Pons (tissue), 1 donor: ENCODE measurements around the gene GPR161.

Experiments used
- DNase-seq: peaks from one replicate; pipeline ENCODE4 v3.0.0-alpha.2; 2016; ENCODE audit warnings: low spot score

Gene GPR161

DNA sequence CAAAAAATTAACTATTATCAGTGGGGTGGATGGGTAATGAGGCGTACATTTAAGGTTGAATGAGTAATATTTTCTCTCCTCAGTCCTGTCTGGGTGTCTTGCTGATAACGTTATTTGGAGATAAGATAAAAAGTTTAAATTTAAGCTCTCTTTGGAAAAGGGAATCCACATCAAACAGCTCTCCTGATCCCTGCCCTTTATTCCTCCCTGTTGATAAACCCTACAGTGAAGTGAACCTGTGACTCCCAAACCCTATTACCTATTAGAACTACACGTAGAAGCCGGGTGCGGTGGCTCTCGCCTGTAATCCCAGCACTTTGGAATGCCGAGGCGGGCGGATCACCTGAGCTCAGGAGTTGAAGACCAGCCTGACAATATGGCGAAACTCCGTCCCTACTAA, 9.9 kb upstream of the GPR161 start:
- no peak for DNase-seq

DNA sequence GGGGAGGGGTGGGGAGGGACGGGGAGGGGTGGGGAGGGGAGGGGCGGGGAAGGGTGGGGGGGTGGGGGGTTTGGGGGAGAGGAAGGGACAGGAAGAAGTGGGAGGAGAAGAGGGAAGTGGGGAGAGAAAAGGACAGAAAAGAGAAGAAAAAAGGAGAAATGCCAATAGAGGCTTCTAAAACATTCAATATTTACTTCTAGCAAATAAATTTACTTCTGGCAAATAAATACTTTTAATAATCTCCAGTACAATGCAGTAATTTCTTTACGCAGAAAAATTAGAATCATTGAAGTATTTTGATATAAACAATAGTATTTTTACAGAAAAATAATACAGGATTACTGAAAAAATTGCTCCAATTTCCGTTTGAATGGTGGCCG, 9.4 kb upstream of the GPR161 start:
- no peak for DNase-seq

DNA sequence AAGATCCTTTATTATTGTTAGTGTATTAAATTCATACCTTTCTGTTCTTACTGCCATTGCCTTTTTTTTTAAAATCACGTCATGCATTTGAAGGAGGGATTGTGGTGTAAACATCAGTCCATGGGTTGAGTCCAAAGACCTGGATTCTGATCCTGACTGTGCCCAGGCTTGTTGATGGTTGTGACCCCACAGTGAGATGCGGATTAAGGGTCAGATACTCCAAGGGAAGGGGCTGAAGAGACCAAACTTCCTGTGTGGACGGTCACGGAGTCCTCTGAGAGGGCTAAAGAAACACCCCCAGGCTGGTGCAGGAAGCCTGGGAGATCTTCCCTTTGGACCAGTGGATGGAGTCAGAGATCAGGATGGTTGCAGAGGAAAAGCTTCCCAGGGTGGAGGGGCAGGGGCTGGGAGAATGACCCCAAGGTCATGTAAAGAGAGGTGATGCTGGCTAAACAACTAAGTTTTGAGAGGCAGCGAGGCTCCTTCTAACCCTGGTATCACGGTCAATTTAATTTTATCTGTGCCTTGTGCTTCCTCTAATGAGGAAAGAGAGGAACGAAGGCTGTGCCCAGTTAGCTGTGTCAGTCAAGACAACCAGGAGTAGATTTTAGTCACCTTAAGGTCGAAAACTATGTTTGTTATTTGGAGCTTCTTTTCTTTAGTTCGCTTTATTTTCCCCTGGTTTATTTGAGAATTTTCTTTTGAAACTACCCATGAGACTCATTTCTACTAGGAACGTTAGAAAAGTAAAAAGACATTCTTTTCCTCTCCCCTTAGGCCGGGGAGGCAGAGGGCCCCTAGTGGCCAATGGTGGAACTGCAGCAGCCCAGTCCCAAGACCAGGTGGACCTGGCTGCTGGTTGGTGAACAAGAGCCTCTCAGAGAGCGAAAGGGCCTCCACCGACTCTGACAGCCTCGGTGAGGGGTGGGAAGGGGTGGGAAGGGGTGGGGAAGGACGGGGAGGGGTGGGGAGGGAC, 8.7 kb upstream of the GPR161 start:
- peak; percentile 78 for DNase-seq

DNA sequence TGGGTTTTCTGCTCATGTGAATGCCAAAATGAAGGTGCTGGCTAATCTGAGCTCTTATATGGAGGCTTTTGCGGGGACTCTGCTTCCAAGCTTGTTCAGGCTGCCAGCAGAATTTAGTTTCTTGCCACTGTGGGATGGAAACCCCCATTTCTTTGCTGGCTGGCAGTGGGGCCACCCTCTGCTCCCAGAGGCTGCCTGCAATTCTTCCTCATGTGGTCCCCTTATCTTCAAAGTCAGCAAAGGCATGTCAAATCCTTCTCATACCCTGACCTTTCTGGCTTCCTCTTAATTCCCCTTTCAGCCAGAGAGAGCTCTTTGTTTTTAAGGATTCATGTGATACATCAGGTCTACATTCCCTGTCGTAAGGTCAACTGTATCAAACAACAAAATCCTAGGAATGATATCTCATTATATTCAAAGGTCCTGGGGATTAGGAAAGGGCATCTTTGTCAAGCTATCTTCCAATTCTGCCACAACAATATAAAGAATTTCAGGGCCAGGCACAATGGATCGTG, 5.2 kb upstream of the GPR161 start:
- DNase-seq = no peak

DNA sequence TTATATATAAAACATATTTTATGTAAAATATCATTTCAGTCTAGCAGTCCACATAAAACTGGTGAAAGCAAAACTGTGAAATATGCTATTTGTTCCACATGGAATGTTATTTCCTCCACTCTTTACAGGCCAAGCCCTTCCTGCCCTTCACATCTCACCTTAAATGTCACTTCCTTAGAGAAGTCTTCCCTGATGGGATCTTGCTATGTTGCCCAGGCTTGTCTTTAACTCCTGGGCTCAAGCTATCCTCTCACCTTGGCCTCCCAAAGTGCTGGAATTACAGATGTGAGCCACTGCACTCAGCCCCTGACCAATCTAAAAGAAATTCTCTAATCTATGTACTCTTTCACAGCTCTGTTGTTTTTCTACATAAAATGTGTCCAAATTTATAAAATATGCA, 2.3 kb upstream of the GPR161 start:
- DNase-seq = no peak

DNA sequence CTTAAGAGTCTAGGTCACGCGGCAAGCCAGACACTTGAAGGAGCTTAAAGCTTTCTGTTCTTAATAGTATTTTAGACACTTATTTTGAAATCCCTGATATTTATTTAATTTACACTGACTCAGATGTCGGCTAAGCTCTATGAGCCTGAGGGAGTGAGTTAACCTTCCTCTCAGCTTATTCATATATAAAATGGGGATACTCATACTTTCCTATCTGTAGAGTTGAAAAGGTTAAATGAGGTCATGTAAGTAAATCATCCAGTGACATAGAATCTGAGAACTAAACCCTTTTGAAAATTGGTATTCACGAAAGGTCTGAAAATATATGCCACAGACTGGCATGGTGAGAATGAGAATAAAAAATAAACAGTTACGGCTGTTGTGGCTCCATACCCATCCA, 1.4 kb upstream of the GPR161 start:
- no peak for DNase-seq

DNA sequence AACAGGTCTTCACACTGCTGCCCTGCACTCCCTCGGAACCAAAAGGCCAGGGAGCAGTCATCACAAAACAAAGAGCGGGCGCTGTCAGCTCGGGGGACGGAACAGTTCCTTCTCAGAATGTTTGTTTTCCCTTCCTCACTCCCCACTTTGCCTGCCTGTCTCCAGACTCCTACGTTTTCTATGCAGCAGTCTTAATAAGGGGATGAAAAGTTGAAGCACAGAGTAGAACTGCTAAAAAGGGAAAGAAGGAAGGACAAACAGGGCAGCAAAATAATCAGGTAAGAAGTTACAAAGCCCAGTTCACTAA, 738 bp upstream of the GPR161 start:
- no peak for DNase-seq

DNA sequence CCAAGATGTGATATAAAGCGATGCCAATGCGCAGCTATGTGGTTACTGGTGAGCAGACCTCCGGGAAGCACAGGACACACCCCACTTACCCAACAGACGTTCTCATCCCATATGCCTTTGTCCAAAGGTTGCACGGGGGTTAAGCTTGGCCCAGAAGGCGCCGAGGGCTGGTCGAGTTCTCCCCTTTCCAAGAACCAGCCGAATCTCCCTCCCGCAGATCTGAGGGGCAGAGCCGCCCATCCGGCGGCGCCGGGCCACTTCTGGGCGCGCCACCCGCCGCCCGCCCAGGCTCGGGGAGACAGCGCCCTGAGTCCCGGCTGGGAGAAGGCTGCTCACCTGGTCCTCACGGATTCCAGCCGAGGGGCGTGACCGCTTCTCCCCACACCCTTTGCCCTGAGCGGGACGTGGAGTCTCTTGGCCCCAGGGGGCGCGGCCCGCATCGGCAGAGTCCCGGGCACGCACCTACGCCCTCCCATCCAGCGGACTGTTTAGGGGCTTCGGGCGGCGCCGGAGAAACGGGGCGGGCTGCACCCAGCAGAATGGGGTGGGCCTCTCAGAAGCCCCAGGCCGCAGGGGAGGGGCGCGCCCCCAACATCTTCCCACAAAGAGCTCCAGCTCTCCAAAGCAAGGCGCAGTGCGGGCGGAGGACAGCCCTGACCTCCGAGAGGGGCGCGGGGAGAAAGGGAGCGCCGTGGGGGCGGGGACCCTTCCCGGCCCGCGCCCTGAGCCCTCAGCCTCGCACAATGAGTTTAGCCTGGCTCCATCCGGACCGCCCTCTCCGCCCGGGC, 615 bp downstream of the GPR161 start:
- no peak for DNase-seq

DNA sequence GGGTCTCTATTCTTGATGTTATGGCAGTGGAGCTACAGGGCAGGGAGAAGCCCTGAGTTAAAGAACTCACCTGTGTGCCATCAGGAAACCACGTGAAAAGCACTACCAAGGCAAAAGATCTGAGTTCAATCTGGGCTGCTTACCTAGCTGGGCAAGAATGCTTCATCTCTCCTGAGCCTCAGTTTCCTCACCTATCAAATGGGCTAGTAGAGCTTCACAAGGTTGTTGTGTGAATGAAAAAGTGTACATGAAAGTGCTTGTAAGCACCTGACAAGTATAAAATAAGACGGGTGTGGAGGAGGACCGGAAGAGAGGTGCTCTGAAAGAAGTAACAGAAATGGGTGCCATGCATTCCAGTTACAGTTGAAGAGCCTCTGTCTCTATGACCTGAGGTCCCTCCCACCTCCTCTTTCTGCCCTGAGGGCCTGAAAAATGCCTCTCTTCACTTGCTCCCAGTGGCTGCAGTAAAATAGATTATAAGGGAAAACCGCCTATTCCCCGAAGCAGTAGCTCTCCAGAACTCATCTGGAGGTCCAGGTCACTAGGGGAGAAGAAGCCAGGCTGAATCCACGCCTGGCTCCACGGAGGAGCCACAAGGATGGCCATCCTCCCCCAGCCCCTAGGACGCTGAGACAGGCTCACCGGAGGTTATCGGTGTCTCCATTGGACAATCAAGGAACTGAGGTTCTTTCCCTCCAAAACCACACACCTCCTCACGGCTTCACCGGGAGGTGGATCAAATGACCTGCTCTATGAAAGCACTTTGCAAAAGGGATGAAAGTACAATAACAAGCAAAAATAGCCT, 1.4 kb downstream of the GPR161 start:
- DNase-seq = no peak

DNA sequence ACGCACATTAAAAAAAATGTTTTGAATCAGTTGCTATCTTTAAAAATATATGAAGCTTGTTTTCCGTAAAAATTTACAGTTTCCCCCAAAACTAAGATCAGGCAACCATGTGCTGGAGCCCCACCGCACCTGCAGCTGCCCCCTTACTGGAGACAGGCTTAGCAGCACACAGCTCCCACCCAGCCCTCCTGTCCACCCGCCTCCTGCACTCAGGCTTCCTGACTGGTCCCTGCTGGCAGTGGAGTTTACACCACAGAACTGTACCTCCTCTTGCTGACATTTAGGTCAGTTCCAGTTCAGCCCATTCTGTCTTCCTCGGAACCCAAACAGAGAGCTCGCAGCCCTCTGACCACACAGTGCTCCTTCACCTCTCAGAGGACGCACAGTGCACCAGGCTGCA, 2.1 kb downstream of the GPR161 start:
- no peak for DNase-seq

DNA sequence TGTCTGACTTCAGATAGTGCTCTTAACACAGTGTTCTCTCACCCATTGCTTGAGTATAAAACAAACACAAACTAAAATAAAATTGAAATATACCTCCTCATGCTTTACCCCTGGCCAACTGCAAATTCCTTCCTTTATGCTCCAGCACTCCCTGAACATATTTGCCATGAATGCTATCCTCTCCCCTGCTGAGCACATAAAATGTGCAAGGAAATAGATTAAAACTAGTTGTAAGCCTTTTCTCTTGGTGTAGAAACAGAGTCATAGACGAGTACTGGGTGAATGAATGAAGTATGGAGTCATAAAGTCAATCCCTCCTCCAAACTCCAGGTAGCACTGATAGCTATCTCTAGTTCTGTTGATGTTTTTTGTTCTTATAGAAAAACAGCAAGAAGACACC, 2.6 kb downstream of the GPR161 start:
- no peak for DNase-seq

DNA sequence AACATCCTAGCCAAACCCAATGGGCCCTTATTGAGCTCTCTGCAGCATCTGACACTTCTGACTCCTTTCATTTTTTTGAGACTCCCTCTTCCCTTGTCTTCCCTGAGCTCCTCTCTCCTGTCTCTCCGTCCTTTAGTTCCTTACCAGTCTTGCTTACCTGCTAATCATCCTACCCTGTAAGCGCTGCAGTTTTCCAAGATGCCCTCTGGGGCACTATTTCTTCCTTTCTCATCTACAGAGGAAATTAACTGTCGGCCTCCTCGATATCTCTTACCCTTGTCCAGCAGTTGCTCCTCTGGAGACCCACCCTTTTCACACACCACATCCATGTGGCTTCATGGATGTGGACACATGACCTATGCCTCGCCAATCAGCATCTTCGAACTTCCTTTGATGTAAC, 6.8 kb downstream of the GPR161 start:
- DNase-seq = no peak

DNA sequence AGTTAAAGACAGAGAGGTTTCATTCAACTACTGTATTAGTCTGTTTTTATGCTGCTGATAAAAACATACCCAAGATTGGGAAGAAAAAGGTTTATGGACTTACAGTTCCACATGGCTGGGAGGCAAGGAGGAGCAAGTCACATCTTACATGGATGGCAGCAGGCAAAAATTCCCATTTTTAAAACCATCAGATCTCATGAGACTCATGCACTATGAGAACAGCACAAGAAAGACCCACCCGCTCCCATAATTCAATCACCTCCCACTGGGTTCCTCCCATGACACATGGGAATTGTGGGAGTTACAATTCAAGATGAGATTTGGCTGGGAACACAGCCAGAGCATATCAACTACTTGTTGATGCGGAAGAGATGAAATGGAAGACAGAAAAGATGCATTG, 9.2 kb downstream of the GPR161 start:
- no peak for DNase-seq

DNA sequence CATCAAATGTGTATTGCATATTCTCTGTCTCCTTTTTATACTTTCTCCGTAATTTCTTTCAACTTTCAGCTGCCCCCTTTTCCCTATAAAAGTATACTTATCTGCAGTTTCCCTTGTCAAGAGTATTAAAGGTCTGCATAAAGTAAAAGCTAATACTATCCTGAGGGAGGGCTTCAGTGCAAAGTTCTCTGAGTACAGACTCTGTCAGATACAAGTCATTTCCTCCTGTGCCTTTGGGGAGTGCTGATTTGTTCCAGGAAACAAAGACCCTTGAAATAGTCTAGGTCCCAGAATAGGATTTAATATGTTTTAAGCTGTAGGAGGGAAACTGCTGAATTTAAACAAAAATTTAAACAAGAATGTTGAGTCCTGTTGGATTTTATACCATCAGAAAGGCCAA, 11.7 kb downstream of the GPR161 start:
- no peak for DNase-seq

DNA sequence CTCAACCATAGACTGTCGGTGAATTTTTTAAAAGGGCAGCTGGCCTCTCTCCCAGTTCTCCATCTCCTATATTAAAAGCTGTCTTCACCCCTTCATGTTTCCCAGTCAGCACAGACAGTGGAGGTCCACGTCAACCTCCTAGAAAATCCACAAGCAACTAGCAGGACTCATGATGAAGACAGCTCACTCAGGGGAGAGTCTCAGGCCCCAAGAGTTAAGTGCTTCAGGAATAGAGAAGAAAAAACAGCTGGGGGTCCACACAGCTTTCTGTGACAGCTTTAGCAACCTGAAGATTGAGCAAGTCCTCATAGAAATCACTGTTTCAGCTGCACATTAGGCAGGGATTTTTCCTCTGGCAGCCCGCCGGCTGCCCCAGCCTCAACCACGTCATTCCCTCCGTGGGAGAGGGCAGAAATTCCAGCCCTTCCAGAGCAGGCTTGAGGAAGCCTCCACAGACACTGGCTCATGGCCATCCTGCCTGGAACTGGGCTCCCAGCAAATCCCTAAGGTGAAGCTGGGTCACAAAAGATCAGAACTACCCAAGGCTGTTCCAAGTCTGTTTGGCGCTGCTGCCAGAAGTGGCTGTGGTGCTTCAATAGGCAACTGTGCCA, 15.2 kb downstream of the GPR161 start:
- DNase-seq = peak; percentile 19

DNA sequence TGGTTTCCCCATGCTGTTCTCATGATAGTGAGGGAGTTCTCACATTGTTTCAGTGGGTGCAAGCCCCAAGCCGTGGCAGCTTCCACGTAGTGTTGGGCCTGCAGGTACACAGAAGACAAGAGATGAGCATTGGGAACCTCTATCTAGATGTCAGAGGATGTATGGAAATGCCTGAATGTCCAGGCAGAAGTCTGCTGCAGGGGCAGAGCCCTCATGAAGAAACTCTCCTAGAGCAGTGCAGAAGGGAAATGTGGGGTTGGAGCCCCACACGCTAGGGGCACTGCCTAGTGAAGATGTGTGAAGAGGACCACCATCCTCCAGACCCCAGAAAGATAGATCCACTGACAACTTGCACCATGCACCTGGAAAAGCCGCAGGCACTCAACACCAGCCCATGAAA, 17.0 kb downstream of the GPR161 start:
- DNase-seq = no peak

DNA sequence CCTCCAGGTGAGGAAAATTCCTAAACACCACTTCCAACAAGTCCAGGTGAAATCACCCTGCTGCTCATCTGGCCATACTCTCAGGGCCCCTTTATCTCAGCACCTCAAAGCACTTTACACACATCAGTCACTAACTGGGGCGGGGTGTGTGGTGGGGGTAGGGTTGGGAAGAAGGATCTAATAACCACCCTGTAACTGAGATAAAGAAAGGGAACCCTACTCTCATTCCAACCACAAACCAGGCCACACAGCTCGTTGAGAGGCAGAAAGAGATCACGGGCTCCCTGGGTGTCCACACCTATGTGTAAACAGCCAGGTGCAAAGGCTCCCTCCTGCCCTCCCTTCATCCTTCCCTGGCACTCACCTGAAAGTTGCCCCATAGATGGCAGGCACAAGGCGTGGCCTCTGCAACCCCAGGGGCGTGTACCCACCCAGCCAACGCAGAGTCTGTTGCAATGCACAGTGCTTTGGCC, 20.4 kb downstream of the GPR161 start:
- no peak for DNase-seq

DNA sequence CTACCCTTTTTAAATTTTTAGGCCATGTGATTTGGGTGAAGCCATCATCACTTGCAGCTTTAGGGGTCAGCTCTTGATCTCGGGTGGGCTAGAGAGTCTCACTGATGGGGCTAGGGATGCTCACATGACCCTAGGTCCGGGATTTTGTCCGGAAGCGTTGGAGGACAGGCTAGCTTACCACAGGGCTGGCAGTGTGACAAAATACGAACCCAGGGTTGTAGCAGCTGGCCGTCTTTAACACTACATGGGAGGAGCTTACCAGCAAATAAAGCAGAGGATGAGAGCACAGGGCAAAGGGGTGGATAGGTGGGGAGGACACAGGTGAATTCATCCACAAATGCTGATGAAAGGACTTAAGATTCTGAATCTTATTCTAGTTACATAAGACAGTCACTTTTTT, 21.9 kb downstream of the GPR161 start:
- no peak for DNase-seq

DNA sequence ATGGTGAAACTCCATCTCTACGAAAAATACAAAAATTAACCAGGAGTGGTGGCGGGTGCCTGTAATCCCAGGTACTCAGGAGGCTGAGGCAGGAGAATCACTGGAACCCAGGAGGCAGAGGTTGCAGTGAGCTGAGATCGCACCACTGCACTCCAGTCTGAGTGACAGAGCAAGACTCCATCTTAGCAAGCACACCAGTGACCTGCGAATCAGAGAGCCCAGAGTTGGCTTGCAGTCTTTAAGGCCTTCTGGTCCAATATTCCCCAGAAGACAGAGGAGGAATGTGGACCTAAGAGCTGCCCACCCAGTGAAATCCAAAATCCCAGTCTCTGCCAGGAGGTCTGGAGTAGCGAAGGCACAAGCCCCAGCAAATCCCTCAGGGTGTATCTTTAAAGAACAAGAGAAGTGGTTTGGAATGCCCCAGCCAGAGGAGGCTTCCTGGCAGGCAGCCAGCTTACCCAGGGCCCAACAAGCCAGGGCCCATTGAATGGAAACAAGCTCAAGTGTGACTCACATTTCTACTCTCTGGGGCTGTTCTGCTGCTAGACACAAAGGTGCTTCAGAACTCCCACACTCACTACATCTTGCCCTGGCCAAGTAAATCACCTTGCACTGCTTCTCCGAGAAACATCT, 23.9 kb downstream of the GPR161 start:
- no peak for DNase-seq

DNA sequence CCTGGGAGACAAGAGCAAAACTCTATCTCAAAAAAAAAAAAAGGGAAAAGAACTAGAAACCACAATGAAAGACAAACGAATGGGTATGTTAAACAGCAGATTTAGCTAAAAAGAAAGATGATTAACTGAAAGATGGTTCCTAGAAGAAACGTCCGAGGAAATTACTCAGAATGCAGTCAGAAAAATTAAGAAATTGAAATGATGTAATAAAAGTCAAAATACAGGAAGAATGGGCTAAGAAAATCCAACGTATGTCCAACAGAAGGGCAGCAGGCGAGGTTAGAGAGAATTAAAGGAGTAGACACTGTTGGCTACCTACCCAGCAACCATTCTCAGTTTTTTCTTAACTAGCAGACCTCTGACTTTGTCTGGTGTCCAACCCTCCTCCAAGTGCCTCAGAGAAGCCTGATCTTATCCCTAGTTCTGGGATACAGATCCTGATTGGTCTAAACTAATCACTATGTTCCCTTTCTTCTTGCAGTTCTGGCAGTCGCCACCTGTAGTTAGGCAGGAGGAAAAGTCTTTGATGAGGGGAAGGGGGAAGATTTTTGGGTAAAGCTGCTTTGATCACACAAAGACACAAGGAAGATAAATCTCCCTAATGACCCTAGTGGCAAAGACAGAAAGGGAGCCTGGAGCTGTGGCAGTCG, 25.7 kb downstream of the GPR161 start:
- no peak for DNase-seq

DNA sequence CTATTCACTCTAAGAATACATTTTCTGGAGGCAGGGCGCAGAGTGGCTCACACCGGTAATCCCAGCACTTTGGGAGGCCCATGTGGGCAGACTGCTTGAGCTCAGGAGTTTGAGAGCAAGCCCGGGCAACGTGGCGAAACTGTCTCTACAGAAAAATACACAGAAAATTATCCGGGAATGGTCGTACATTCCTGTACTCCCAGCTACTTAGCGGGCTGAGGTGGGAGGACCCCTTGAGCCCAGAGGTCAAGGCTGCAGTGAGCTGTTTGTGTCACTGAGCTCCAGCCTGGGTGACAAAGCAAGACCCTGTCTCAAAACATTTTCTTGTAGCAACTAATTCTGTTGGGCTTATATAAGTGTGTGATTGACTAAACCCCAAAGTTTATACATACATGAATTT, 30.5 kb downstream of the GPR161 start:
- DNase-seq = no peak
